Right atrium auricular region (tissue), 2 donors: Measurements from ENCODE around the gene ANKRD65. TPM values are rescaled to one million over a fixed set of nuclear protein-coding genes. Genes with fewer than 3 reads are reported as not detected.

ENCODE experiments used
- DNase-seq: peaks from one replicate; pipeline ENCODE4 v3.0.0-alpha.2; 2019; ENCODE audit warnings: low spot score
- H3K27ac ChIP-seq, 2 donors: fragments of 200-600 bp; sonication (generic); 1 replicate in 1 of 2; 2 replicates in 1 of 2; pipeline ENCODE4 v1.5.1; 2016 to 2019
- H3K27me3 ChIP-seq, 2 donors: fragments of 200-600 bp; sonication (generic); one replicate each; pipeline versions ENCODE4 v1.5.1 to v1.6.0; 2017 to 2019
- H3K36me3 ChIP-seq: fragments of 200-600 bp; sonication (generic); one replicate; pipeline ENCODE4 v1.5.1; 2016
- H3K4me1 ChIP-seq, 2 donors: fragments of 200-600 bp; sonication (generic); one replicate each; pipeline versions ENCODE4 v1.5.1 to v1.6.0; 2017 to 2019
- H3K4me3 ChIP-seq, 2 donors: fragments of 200-600 bp; sonication (generic); 1 replicate in 1 of 2; 2 replicates in 1 of 2; pipeline ENCODE4 v1.5.1; 2017 to 2019; ENCODE audit warnings: mild to moderate bottlenecking in 1 of 2, moderate library complexity in 1 of 2
- H3K9me3 ChIP-seq, 2 donors: fragments of 200-600 bp; sonication (generic); one replicate each; pipeline ENCODE4 v1.5.1; 2019
- total RNA-seq, 2 donors: library from RNA; depleted of rRNA; stranded (reverse); fragments of >200 nt; gene quantifications; one replicate each; pipeline ENCODE4 v1.1.0, GENCODE V29; 2016
- TF ChIP-seq, protein P1 (sequence below), 2 donors: fragments of 200-600 bp; sonication (generic); IDR thresholded peaks; one replicate each; pipeline ENCODE4 v1.5.1; 2019; ENCODE audit warnings: antibody characterized with exemption in 2 of 2

ANKRD65 gene
- total RNA-seq, 2 donors from 2014 or later: 2.2 to 2.4 TPM

DNA sequence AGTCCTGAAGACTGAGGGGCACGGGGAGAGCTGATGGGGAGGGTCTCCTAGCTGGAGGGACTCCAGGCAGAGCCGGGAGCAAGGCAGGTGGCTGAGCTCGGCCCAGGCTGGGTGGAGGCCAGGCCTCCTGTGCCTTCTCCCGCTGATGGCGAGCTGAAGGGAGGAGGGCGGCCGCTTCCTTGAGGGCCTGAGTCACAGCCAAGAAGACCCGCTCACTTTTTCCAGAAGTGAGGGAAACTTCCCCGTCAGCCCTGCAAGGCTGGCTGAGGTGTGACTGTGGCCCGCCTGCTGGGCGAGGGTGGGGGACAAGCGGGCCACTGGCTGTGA lies 12.7 kb upstream of the ANKRD65 start:
- peak; percentile 71 for DNase-seq
- peak overlapping the region in 1 of 2 donors; percentile 56 for H3K4me3 ChIP-seq
- no peaks in the 10 kb centered on the region for H3K9me3 ChIP-seq
- H3K27me3 ChIP-seq: no peaks in the 10 kb centered on the region
- TF ChIP-seq, protein P1, sequence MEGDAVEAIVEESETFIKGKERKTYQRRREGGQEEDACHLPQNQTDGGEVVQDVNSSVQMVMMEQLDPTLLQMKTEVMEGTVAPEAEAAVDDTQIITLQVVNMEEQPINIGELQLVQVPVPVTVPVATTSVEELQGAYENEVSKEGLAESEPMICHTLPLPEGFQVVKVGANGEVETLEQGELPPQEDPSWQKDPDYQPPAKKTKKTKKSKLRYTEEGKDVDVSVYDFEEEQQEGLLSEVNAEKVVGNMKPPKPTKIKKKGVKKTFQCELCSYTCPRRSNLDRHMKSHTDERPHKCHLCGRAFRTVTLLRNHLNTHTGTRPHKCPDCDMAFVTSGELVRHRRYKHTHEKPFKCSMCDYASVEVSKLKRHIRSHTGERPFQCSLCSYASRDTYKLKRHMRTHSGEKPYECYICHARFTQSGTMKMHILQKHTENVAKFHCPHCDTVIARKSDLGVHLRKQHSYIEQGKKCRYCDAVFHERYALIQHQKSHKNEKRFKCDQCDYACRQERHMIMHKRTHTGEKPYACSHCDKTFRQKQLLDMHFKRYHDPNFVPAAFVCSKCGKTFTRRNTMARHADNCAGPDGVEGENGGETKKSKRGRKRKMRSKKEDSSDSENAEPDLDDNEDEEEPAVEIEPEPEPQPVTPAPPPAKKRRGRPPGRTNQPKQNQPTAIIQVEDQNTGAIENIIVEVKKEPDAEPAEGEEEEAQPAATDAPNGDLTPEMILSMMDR (IDR thresholded peaks at IDR 0.05): no peak
- H3K27ac ChIP-seq: peak overlapping the region; percentile 81 to 87
- H3K4me1 ChIP-seq: peaks cover 0 to 82% of the 10 kb centered on the region in 2 donors
- H3K36me3 ChIP-seq: no peaks in the 10 kb centered on the region

DNA sequence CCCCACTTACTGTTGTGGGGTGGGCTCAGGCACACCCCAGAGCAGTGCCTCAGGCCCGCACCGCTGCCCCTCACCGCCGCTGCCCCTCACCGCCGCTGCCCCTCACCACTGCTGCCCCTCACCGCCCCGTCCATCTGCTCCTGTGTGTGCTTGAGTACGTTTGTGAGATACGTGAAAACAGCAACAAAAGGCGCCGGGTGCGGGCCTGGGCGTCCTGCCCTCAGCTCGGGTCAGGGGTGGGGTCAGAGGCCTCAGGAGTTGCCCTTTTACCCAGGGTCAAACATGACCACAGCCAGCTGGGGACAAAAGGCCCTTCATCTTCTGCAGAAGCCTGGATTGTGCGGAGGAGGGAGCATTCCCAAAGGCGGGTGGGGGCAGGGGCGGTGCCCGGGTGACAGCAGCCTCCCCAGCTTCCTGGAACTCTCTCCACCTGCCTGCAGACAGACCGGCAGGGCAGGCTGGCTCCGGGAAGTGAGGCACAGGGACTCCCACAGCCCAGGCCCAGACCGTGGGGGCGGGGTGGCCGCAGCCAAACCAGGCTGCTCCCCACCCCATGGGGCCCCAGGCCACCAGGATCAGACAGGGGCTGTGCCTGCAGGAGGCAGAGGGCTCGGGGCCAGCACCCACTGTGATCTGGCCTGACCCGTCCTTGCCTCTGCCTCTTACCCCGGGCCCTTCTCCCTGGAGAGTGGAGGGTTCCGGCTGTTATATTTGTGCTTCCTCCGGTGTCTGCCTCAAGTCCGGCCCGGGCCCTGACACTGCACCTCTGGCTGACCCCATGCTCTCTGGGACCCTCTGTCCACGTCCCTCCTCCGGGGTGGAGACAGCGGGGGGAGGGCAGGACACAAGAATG lies 12.1 kb upstream of the ANKRD65 start:
- DNase-seq: peak; percentile 69
- TF ChIP-seq, protein P1 (IDR thresholded peaks at IDR 0.05): no peak
- no peaks in the 10 kb centered on the region for H3K36me3 ChIP-seq
- H3K27me3 ChIP-seq: no peaks in the 10 kb centered on the region
- no peaks in the 10 kb centered on the region for H3K9me3 ChIP-seq
- H3K4me3 ChIP-seq: peak overlapping the region in 1 of 2 donors; percentile 15
- H3K27ac ChIP-seq: peak overlapping the region; percentile 81 to 87
- peaks cover 0 to 82% of the 10 kb centered on the region in 2 donors for H3K4me1 ChIP-seq

DNA sequence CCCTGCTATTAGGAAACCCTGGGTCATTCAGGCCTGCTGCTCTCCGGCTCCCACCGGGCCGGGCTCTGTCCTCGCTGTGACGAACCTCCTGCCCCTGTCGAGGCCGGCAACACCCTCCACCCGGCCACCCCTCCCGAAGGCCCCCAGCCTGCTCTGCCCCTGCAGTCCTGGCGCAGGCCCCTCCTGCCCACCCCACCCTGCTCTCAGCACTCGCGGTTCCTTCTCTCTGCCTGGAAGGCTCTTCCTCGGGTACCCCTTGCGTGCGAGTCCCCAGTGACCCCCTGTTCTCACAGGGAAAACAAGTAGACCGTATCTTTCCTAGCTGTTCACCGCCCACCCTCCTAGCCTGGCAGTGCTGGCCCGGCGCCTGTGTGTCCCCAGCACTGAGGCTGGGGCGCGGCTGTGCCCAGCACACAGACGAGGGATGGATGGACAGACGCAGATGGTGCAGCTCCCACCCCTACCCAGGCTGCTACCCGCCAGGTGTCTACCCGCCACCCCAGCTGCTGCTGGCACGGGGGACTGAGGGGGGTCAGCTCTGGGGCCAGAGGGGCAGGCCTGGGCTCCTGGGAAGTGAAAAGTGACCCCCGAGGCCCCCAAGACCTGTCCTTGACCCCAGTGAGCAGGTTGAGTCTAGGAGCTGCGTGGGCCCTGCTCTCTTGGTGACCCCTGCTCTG lies 11.3 kb upstream of the ANKRD65 start:
- H3K27me3 ChIP-seq: no peaks in the 10 kb centered on the region
- no peaks in the 10 kb centered on the region for H3K9me3 ChIP-seq
- no peaks in the 10 kb centered on the region for H3K36me3 ChIP-seq
- H3K4me3 ChIP-seq: peak overlapping the region in 1 of 2 donors; percentile 15
- H3K27ac ChIP-seq: peak overlapping the region; percentile 81 to 87
- TF ChIP-seq, protein P1 (IDR thresholded peaks at IDR 0.05): no peak
- no peak for DNase-seq
- H3K4me1 ChIP-seq: peaks cover 0 to 82% of the 10 kb centered on the region in 2 donors

DNA sequence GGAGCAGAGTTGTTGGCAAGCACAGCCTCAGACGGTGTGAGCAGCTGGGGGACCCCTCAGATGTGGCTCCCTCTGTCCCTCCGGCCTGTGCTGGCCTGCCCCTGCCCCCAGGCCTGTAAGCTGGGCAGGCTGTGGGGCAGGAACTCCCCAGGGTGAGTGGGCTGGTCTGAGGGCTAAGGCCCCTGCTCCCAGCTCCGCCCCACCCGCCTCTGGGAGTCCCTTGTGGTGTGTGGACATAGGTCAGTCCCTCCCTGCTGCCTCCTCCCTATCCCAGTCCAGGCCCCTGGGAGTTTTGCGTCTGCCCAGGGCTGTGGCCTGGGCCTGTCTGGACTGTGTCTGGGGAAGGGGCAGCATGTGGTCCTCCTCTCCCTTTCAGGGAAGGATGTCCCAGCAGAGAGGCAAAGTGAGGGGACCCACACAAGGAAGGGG lies 10.8 kb upstream of the ANKRD65 start:
- Histone ChIP-seq H3K27ac (peak overlapping the region; percentile 81 to 87), H3K27me3 (no peaks in the 10 kb centered on the region), H3K9me3 (no peaks in the 10 kb centered on the region), H3K36me3 (no peaks in the 10 kb centered on the region), H3K4me1 (peaks cover 0 to 77% of the 10 kb centered on the region in 2 donors), H3K4me3 (no peak overlapping the region)
- peak; percentile 75 for DNase-seq
- TF ChIP-seq, protein P1 (IDR thresholded peaks at IDR 0.05): no peak

DNA sequence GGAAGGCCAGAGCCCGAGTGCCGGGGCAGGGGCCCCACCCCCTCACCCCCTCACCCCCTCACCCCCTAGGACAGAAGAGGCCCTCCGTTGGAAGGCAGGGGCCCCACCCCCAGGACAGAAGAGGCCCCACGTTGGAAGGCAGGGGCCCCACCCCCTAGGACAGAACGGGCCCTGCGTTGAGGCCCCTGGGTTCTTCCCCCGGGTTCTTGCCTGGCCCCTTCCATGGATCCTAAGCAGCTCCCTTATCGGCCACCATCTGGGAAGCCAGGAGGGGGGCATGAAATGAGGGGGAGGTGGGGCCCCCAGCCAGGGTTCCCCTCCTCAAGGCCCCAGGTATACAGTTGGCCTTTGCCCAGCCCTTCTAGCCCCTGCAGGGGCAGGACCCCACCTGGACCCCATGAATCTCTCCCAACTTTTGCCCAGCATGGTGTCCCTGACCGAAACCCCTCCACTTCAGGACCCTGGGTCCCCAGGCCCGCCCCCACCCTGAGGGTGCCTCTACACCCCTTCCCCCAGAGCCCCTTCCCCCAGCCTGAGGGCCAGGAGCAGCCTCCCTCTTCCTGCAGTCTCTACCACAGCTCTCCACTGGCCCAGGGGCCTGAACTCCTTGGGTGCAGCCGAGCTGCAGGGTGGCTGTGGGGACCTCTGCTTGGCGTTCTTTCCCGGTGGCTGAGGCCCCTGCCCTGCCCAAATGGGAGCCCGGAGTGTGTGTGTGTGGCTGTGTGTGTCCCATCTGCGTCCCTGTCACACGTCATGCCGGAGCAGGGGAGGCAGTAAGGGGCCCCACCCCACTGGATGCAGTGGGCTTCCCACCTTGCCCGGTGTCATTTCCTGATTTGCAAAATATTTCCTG lies 10.1 kb upstream of the ANKRD65 start:
- no peaks in the 10 kb centered on the region for H3K9me3 ChIP-seq
- no peak for DNase-seq
- peaks cover 0 to 71% of the 10 kb centered on the region in 2 donors for H3K4me1 ChIP-seq
- TF ChIP-seq, protein P1 (IDR thresholded peaks at IDR 0.05): no peak
- H3K4me3 ChIP-seq: no peak overlapping the region
- peak overlapping the region; percentile 81 to 87 for H3K27ac ChIP-seq
- no peaks in the 10 kb centered on the region for H3K27me3 ChIP-seq
- H3K36me3 ChIP-seq: no peaks in the 10 kb centered on the region
